Glomerular endothelial cell (primary cell): ENCODE data around the gene TRIP13. TPM values are rescaled to one million over a fixed set of nuclear protein-coding genes. Genes with fewer than 3 reads are reported as not detected.
"Not testable (repeated sequence)": the region's sequence is repeated elsewhere in the genome, so short reads cannot be mapped to it uniquely, and the experiment has no call there.

Experiments
- DNase-seq: peaks from one replicate; pipeline ENCODE4 v3.0.0-alpha.2; 2011; ENCODE audit warnings: low read depth, low spot score; ENCODE audit errors: extremely low read depth
- total RNA-seq: library from RNA; depleted of rRNA; stranded (reverse); fragments of >200 nt; gene quantifications from 2 replicates; pipeline ENCODE4 v1.2.3, GENCODE V29; 2015

Gene TRIP13
- total RNA-seq, 1 donor from 2014 or later, result 15.8 TPM

DNA sequence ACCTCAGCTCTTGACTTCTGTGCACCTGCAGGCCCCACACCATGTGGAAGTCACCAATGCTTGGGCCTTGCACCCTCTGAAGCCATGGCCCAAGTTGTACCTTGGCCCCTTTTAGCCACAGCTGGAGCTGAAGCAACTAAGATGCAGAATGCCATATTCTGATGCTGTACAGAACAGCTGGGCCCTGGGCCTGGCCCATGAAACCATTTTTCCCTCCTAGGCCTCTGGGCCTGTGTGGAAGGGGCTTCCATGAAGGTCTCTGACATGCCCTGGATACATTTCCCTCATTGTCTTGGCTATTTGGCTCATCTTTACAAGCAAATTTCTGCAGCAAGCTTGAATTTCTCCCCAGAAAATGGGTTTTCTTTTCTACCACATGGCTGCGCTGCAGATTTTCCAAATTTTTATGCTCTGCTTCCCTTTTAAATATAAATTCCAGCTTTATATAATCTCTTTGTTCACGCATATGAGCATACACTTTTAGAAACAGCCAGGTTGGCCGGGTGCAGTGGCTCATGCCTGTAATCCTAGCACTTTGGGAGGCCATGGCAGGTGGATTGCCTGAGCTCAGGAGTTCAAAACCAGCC, 41.8 kb downstream of the TRIP13 start:
- DNase-seq, result not testable (repeated sequence)

DNA sequence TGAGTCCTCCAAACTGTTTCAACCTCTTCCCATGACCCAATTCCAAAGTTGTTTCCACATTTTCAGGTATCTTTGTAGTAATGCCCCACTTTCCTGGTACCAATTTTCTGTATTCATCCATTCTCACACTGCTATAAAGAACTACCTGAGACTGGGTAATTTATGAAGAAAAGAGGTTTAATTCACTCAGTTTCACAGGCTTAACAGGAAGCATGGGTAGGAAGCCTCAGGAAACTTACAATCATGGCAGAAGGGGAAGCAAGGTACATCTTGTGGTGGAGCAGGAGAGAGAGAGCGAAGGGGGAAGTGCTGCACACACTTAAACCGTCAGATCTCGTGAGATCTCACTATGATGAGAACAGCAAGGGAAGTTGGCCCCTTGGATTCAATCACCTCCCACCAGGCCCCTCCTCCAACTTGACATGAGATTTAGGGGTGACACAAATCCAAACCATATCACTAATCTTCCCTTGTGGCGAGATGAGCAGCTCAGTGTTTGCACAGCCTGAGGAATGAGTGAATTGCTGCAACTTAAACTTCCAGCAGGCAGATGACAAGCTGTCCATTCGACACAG, 42.9 kb downstream of the TRIP13 start:
- no peak for DNase-seq

DNA sequence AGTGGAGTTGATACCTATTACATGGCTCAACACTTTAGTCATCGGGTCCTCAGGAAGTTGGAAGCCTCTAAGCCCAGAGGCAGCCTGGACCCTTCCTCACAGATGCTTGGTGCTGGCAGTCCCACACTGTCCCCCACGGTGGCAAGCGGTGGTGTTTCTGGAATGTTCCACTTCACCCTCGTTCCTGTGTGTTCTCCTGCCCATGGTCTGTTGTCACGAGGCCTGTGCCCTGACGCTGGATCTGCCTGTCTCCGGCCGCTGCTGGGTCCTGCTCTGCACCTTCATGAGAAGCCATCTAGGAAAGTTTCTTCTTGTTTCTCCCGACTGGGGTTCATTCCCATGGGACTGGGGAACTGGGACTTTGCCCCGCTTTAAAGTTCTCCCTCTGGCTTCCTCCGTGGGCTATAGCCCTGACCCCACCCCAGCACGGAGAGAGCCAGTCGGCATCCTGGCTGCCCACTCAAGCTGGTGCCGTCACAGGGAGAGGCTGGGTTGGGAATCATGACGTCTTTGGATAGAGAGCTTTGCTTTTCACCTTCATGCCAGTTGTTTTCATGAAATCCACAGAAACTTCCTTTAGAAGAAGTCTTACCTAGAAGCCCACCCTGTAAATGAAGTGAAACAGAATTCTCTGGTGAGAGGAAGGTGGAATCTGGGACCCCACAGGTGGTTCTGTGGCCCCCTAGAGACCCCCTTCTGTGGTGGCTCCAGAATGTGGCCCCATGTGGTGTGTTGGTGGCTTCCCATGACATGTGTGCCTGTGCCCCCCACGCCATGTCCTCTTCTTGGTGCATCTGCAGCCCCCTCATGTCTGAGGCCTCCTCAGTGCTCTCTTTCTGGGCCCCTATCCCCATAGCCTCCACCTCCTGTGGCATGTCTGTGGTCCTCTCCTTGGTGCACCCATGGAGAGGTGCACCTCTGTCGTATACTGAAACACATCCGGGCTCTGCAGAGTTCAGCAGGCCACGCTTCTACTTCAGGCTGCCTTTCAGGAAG, 43.8 kb downstream of the TRIP13 start:
- DNase-seq, result no peak

DNA sequence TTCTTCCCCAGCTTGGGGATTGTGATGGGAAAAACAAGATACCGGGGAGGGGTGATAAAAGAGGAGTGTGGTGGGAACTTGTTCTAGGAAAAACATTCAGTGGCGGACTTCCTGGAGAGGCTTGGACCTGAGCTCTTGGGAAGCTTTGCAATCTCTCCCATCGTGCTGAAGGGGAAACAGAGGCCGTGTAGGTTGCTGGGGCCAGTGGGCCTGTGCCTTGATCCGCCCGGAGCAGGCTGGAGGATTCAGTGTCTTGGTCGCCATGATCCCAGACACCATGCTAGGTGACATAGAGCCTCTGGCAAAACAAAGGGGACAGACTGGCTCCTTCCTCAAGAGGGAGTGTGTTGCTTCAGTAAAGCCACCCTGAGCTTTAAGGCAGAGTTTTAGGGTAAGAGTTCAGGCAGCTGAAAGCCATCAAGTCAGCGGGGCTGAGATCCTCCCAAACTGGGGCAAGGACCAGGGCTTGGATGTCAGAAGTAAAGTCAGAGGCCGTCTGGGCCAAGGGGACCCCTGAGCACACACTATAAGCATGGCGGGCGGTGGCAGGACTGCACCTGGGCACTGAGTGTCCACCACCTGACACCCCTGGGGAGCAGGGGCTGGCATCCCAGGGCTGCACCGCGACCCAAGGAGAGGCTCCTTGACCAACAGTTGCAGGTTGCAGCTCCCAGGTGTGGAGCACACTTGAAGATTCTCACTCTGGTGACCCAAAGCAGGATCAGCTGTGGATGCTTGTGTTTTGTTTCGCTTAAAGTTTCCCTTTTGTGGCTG, 44.7 kb downstream of the TRIP13 start:
- no peak for DNase-seq

DNA sequence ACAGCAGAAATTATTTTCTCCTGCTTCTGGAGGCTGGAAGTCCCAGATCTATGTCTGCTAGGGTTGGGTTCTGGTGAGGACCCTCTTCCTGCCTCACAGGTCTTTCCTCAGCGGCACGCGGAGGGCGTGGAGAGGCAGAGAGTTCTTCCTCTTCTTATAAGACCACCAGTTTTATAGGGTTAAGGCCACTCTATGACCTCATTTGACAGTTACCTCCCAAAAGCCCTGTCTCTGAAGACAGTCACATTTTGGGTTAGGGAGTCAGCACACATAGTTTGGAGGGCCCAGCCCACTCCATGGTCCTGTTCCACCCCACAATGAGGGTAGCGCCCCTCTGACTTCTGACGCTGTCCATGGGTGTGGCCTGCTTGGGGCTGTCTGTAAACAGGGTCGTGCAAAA, 46.7 kb downstream of the TRIP13 start:
- DNase-seq, result no peak

DNA sequence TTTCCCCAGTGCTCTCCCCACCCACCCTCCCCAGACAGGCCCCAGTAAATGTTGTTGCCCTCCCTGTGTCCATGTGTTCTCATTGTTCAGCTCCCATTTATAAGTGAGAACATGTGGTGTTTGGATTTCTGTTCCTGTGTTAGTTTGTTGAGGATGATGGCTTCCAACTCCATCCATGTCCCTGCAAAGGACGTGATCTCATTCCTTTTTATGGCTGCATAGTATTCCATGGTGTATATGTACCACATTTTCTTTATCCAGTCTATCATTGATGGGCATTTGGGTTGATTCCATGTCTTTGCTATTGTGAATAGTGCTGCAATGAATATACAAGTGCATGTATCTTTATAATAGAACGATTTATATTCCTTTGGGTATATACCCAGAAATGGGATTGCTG, 48.1 kb downstream of the TRIP13 start:
- not testable (repeated sequence) for DNase-seq

DNA sequence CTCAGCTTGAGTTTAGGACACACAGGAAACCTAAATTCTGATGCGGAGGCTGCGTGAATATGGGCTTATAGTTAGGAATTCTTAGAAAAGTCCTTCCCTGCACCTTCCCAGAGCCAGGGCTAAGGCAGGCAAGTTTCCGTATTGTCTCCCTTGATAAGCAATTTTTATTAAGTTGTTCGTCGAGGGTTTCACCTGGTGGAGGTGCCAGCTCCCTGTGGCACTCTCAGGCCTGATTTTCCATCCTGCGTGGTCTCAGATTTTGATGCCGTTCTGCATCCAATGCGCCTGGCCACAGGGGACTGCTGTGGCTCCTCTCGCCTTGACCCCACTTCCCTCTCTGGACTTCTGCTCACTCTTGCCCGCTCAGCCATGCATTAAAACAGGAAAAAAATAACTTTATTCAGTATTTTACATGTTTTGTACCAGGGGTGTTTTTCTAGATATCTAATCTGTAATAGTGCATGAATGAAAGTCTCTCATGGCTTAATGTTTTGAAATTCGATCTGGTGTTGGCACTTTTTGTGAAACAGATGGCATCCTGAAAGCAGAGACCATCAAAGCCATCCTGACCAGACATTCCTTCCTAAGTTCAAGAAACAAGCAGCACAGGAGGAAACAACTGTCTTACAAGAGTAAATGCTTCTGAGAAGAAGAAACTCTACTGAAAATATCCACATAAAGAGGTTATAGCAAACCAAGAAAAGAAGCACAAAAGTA, 50.7 kb downstream of the TRIP13 start:
- no peak for DNase-seq

DNA sequence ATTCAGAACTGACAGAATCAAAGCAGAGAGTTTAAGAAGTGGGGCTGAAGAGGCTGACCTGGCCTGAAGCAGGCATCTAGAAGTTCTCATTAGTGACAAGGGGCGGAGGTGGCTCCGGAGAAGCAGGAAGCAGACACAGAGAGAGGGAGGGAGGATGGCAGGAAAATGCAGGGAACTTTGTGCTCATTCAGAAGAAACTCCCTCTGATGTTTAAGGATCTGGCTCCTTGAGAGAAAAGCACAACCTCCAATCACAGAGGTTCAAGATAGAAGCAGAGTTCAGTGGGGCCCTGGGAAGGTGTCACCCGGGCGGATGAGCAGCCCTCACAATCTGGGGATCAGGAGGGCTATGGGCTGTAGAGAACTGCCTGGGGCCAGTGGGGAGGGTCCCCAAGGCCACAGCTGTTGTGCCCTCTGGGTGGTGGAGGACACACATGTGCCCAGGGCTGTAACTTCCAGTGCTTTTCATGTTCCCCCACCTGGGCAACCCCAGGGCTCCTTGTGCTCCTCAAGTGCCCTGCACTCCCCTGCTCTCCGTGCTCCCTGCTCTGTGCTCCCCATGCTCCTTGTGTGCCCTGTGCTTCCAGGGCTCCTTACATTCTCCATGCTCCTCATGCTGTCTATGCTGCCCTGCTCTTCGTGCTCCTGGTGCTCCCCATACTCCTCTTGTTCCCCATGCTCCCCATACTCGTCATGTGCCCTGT, 51.4 kb downstream of the TRIP13 start:
- no peak for DNase-seq

DNA sequence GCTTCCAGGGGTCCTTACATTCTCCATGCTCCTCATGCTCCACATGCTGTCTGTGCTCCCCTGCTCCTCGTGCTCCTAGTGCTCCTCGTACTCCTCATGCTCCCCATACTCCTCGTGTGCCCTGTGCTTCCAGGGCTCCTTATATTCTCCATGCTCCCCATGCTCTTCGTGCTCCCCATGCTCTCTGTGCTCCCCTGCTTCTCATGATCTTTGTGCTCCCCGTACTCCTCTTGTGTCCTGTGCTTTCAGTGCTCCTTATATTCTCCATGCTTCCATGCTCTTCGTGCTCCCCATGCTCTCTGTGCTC, 51.9 kb downstream of the TRIP13 start:
- no peak for DNase-seq

DNA sequence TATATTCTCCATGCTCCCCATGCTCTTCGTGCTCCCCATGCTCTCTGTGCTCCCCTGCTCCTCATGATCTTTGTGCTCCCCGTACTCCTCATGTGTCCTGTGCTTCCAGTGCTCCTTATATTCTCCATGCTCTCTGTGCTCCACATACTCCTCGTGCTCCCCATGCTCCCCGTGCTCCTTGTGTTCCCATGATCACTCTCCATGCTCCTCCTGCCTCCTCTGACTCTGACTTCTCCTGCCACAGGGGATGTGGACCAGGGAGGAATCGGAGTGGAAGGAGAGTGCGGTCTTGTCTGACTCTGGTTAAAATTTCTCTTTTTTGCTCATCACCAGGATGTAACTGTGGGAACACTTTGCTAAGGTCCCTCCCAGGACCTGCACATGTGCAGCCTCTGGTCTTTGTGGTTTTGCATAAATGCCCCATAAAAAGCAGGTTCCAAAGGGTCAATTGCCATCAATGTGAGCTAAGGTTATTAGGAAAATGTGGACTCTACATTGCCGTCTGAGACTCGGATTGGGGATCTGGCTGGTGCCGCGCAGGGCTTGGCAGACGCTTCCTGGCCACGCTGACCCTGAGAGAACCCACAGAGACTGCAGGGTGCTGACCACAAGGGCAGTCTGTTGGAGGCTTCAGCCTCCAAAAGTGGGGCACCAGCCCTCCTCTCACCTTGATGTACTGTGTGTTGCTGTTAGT, 52.5 kb downstream of the TRIP13 start:
- no peak for DNase-seq

DNA sequence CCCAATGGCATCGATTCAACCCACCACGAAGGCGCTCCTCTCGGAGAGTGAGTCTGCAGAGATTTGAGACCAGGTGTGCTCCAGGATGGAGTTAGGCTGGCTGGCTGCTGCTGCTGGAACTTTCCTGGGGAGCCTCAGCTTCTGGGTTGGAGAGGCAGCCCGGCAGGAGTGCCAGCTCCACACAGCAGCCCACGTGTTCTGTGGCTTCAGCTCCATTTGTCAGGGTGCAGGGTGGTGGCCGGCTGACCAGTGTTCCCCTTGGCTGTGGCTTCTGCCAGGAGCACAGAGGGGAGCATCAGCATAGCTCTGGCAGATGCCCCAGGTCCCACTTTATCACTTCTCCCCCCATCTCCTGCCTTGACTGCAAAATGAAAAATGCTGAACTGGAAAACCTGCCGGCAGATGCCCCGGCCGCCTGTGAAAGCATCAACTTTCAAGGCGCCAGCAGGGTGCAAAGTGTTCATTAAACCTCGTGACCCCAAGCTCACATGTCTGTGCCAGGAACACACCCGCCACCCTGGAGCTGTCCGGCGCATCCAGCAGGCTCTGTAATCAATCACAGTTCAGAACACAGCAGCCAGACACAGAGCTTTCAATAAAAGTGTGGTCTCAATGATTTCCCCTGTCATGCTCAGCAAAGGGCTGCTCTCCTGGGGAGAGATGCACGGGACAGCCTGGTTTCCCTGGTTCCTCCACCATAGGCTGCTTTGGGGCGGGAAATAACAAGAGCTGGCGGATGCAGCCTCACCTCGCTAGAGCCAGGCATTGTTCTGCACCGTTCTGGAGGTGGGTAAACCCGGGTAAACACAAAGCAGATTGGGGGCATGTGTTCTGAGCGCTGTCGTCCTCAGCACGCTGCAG, 53.2 kb downstream of the TRIP13 start:
- no peak for DNase-seq

DNA sequence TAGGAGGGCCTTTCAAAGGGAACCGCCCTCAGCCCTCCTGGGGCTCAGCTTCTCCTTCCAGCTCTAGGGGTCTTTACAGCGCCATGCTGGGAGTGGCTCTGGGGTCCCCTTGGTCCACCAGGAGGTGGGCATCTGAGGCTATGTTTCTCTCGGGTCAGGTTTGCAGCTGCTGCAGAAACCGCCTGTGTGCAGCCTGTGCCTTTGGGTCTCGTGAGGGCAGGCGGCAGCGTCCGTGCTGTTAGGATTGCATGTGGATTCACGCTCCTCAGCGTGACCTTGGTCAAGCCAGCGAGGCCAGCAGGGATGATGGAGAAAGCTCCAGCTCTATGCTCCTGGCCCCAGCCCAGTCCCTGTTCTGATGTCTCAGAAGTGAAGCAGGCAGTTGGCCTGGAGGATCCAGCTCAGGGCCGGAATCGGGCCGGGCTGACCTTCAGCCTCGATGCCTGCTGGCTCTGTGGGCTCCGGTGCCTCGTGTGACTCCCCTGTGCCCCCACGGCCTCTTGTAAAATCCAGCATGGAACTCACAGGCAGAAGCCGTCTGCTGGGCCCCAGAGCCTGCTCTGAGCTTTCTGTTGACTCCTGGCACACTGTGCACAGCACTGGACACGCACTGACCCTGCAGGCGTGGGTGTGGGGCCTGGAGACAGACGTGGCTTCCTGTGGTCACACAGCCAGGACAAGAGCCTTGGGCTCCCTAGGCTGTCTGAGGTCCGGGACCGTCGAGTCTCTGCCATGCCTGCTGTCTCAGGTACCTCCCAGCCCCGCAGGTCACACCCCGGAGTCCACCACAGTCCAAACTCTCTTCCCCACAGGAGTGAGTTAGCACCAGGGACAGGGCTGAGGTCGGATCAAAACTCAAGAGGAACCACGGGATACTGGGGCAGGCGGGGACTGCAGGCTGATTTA, 54.3 kb downstream of the TRIP13 start:
- no peak for DNase-seq

DNA sequence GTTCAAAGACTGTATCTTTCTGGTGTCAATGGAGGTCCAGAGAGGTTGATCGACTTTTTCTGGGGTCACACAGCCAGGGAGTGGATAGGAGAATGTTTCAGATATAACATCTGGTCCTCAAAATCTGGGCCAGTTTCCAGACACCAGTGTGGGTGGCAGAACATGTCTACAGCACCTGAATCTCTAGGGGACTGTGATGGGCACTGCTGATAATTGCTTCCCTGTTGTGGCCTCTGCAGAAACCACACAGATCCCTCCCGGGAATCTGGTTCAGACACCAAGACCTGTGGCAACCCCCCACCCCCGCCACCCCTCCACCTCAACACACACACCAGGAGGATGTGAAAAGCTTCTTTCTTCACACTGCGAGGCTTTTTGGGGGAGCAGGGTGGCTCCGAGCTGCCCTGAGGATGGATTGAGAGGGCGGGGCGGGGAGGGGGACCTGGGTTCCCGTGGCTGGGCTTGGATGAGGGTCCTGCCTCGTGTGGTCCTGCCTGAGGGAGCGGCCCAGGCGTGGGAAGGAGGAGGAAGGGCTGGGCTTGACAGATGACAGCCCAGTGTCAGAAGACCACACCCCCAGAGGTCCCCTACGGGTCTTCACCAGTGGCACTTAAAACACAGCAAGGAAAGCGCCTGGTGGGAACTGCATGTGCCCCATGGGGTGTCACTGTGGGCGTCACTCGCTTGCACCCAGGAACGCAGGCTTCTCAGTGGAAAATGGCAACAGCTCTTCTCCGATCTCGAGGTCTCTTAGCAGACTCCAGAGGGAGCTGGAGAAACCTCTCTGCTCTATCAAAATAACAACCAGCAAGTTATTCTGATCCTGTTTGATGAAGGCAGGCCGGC, 55.2 kb downstream of the TRIP13 start:
- DNase-seq, result no peak

DNA sequence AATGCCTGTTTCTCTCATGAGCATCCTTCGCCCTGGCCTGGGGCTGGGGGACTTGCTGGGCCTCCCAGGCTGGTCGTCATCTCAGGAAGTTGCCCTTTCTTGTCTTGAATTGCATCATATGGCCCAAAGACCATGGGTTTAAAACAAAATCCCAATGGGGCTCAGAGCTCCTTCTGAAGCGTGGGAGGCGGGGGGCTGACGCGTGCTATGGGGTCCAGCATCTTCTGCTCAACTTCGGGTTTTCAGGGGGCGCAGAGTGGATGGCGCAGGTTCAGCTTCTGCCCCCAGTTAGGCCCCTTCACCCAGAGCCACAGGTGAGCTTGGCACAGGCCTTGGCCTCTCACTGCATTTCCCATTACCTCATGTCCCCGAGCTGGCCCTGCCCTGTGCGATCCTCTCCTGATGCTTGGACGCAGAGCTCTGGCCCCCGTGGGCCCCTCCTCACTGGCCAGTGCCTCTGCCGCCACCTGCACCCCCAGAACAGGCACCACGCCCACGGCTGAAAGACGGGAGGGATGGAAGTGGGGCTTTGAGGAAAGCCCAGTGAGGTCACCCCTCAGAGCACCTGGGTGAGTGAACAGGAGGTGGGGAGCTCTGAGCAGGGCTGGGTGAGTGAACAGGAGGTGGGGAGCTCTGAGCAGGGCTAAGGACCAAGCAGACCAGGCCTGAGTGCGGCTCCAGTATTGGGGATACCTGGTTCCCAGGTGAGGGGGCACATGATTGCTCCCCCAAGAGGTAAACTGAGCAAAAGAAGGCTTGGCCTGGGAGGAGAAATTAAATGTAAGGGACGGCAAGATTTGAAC, 56.0 kb downstream of the TRIP13 start:
- DNase-seq, result no peak

DNA sequence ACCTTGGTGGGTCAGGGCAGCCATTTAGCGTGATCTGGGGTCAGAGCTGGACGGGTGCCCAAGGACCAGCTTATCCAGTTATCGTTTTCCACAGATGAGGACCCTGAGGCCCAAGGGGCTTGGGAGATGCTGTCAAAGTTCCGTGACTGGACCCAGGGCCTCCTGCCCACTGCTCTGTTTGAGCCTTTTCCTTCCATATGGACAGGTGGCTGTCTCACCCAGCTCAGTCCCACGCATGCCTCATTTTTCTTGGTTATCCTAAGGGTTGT, 56.5 kb downstream of the TRIP13 start:
- DNase-seq, result no peak
